SH-SY5Y (cell line): ENCODE data around the gene IGFL3.

Experiments used
- GATA2 ChIP-seq: IDR thresholded peaks from 2 replicates; pipeline ENCODE4 v1.6.1; 2011; ENCODE audit warnings: mild to moderate bottlenecking, low read depth, low read length
- GATA3 ChIP-seq: IDR thresholded peaks from 2 replicates; pipeline ENCODE4 v1.6.1; 2011; ENCODE audit warnings: low read depth, mild to moderate bottlenecking, low read length, moderate library complexity

Gene IGFL3

DNA sequence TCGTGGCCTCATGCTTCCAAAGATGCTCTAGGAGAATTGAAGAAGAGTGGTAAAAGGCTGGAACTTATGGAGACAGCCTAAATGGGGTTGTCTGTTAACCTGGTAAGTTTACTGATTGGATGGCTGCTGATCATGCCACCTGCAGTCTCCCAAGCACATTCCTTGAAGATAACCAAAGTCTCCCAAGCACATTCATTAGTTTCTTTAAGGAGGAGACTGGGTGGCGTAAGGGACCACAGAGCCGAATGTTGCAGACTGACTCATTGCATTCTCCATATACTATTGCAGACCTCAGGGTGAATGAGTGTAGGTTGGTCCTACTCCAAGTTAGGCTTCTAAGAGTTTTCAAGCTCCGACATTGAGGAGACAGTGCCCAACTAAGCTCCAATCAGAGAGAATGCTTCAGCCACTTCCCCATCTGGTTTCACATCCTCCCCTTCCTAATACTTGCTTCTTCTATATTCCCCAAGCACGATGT lies at the start of gene IGFL3:
Gene IGFL3, minus strand, starts transcription at position 51 of the 478 bp plus-strand sequence. Its CDS starts 39 bp downstream, at position 12.
- TF ChIP-seq GATA3 (no peak), GATA2 (no peak)

DNA sequence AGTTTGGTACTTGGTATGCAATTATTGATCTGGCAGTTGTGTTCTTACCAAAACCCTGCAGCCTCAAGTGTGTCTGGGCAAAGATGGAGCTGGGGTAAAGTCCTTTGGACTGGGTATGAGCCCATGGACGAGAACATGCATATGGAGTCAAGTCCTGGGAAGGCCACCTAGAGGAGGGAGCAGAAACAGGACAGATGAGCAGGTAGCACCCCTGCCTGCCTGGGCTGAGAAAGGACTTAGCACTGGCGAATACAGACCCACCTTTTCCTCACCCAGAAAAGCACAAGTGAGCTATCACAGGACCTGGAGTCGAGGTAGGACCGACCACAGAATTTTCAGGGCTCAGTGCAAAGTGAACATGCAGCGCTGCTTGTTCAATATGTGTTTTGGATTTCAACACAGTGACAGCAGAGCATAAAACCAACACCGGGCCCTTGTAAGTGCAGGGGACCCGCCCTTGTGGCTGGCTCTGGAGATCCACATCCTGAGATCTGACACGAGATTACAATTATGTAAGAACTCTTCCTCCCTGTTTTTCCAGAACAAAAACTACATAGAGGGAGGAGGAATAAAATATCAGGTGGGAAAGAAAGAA lies 49.5 kb upstream of the IGFL3 start:
- TF ChIP-seq GATA2 (no peak), GATA3 (no peak)

DNA sequence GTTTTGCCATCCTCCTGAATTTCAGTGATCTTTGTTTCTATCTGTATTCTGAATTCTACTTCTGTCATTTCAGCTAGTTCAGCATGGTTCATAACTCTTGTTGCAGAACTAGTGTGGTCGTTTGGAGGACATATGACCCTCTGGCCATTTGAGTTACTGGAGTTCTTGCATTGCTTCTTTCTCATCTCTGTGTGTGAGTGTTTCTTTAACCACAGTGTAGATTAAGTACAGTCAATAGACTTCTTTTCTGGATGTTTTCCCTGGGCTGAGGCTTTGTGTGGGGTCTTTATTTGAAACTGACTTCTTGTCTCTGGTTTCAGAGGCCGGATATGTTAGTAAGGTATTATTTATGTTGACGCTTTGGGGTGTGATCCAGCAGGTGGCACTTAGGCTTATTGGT lies 38.2 kb upstream of the IGFL3 start:
- no peak for TF ChIP-seq GATA2
- no peak for TF ChIP-seq GATA3

DNA sequence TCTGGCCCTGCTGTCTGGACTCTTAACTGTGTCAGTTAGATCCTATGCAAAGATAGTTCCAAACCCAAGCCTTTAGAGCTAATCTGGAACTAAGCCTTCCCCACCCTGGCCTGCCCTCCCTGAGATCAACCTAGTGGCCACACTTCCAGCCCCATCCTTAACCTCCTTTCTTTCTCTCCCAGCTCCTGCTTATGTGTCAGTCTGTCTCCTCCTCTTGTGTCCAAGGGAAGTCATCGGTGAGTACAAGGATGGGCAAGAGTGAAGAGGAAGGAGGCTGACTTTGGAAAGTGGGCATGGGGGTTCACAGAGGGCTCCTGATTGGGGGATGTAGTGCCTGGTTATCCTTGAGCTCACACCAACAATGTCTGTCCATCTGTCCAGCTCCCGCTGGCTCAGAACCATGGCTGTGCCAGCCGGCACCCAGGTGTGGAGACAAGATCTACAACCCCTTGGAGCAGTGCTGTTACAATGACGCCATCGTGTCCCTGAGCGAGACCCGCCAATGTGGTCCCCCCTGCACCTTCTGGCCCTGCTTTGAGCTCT lies 35.8 kb upstream of the IGFL3 start:
- no peak for TF ChIP-seq GATA2
- TF ChIP-seq GATA3, result no peak

DNA sequence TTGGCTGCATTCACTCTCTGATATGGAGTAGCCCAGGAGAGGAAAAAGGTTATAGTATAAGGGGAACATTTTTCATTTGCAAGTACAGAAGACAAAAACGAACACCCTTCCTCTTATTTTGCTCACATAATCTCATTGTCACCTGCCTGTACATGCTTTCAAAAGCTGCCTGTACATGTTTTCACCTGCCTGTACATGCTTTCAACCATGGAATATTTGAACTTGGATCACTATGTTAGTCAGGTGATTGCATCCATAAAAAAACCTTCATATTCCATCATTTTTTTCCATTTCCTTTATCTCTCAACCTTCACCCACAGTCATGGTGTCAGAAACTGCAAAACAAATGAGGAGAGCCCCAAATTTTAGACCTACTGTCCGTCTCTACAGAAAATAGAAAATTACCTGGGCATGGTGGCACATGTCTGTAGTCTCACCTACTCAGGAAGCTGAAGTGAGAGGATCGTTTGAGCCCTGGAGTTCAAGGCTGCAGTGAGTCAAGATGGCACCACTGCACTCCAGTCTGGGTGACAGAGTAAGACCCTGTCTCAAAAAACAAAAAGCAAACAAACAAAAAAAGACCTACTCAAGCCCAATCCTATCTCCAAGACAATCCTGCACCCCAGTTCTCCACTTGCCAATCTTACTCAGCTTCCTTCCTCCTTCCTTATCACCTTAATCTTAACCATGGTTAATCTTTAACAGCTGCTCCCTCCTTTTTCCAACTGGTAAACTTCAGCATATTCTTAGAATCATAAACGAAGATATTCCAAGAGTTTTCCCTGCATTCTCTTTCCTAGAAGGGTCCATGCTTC lies 35.1 kb upstream of the IGFL3 start:
- TF ChIP-seq GATA2 (no peak), GATA3 (no peak)

DNA sequence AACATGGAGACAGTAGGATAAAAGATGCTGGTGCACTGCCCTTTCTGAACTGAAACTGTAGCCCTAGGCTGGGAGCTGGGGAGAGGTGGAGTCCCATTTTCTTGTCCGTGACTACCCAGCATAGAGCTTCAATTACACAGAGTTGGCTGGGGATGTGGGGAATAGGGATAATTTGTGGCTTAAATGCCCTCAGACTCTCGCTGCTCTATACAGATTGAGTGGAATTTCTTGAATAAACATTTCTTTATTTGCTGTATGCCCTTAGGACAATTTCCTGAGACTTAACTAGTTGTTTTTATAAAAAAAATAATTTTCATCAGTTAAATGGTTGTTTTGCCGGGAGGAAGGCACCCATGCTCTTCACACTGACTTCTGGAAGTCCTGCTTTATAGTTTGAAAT lies 30.7 kb upstream of the IGFL3 start:
- TF ChIP-seq GATA2 (no peak), GATA3 (no peak)

DNA sequence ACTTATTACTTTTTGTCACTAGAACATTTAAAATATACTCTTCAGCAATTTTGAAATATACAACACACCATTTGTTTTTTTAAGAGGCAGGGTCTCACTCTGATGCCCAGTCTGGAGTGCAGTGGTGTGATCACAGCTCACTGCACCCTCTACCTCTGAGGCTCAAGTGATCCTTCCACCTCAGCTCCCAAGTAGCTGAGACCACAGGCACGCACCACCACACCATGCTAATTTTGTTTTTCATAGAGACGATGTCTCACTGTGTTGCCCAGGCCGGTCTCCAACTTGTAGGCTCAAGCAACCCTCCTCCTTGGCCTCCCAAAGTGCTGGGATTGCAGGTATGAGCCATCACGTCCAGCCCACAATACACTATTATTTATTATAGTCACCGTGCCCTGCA lies 26.1 kb upstream of the IGFL3 start:
- TF ChIP-seq GATA3, result no peak
- TF ChIP-seq GATA2, result no peak

DNA sequence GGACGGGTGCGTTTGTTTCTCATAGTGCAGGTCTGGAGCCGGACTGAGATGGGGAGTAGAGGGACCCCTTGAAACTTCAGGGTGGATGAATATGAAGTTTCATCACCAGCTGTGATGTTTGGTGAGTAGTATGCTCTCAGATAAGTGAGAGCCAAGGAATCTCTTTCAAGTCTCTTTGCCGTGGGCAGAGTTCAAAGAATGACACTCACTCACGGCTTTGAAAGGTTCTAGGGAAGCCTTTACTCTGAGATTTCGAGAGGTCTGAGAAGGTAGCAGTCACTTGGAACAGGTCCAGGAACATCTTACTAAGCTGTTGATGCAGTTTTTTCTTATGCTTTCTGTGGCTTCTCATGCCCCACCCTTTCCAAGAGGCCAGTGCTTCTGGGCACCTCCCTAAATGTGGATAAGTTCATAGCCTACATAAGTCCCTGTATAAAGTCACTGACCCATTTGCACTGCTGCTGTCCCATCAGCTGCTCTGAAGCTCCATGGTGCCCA lies 23.4 kb upstream of the IGFL3 start, which contains the start of gene IGFL2:
Gene IGFL2, plus strand, starts transcription at position 448 of the 498 bp plus-strand sequence. Its CDS starts 41 bp downstream, at position 489.
- TF ChIP-seq GATA3, result no peak
- no peak for TF ChIP-seq GATA2

DNA sequence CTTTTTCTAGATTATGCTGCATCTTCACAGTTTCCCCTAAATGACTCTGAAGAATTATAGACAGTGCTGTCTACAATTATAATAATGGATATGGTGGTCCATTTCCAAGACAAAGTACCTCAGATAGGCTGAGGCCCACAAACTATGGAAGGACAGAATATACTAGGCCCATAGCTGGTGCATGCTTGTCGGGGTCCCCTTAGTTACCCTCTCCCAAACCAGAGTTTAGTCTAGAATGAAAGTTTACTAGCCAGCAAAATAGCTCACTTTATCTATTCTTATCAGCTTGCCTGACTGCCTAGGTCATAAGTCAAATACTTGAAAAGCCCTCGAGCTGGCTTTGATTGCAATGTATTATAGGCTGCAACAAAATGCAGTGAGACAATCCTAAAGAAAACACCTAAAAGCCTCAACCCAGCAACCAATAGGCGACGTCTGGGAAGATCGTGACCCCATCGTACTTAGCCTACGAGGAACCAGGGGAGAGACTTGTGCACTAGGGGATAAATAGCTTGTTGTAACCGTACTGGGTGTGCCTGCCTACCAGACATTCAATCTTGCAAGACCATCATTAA lies 22.8 kb upstream of the IGFL3 start:
- no peak for TF ChIP-seq GATA3
- TF ChIP-seq GATA2, result no peak

DNA sequence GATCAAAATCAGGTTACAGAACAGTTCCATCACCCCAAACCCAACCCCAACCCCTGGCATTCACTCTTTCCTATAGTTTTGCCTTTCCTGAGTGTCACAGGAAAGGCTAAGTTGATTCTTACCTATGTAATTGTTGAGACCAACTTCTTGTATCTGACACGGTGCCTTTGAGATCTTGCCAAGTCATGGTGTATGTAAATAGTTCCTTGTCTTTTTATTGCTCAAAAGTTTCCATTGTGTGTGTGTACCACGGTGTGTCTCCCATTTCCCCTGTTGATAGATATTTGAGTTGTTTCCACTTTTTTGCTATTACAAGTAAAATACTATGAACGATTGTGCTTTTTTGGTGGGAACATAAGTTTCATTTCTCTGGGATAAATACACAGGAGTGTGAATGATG lies 20.3 kb upstream of the IGFL3 start:
- no peak for TF ChIP-seq GATA2
- TF ChIP-seq GATA3, result no peak

DNA sequence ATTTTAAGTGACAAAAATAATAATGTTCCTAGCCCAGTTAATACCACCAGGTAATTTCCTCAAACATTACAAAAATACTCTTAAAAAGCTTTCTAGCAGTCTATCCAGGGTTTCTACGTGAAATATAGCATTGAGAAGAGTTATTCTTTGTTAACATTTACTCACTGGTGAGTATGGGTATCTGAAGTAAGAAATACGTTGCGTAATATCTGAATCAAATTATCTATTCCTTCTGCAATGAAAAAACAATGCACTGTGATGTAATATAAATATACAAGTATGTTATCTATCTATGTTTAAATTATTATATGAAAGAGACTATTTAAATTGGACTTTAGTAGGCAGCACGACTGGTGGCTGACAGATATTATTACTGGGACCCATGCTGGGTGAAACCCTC lies 17.8 kb upstream of the IGFL3 start:
- TF ChIP-seq GATA3 (no peak), GATA2 (no peak)

DNA sequence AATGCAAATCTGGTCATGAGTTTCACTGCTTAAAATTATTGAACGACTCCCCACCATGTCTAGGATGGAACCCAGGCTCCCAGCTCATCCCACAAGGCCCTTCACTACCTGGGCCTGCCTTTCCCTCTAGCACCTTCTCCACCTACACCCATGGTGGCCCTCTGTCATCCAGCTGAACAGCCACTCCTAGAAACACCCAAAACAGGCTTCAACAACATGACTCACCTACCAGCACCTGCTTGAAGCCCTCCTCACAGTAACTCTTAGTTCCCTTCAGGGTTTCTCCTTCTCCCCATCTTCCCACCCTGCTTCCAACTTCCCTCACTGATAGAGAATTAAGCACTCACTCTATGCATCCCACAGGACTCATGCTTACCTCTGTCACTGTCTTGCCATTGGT lies 16.9 kb upstream of the IGFL3 start:
- TF ChIP-seq GATA2 (no peak), GATA3 (no peak)

DNA sequence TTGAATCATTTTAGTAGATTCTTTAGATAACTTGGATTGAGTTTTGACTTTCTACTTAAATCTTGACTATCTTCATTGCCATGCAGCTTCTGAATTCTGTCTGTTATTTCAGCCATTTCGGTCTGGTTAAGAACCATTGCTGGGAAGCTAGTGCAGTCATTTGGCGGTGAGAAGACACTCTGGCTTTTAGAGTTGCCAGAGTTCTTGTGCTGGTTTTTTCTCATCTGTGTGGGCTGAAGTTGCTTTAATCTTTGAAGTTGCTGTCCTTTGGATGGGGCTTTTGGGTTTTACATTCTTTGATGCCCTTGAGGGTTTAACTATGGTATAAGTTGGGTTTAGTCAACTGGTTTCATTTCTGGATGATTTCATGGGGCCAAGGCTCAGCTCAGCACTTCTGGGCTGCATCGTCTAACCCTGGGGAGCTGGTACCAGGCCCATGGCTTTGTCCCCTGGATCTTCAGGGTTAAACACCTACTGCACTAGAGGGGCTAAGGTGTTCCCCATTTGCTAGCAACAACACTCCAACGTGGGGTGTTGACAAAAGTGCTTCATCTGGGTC lies 13.5 kb upstream of the IGFL3 start:
- TF ChIP-seq GATA2, result no peak
- TF ChIP-seq GATA3, result no peak

DNA sequence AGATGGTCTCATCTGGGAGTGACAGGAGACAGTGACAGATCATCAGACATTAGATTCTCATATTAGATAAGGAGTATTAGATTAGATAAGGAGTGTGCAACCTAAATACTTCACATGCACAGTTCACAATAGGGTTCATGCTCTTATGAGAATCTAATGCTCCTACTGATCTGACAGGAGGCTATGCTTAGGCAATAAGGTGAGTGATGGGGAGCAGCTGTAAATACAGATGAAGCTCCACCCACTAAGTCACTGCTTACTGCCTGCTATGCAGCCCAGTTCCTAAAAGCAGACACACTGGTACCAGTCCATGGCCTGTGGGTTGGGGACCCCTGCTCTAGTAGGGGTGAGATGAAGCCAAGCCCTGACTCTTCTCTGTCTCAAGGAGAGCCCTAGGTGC lies 10.0 kb upstream of the IGFL3 start:
- TF ChIP-seq GATA2 (no peak), GATA3 (no peak)
